Measurements from ENCODE around the gene SCFD1.

DNA sequence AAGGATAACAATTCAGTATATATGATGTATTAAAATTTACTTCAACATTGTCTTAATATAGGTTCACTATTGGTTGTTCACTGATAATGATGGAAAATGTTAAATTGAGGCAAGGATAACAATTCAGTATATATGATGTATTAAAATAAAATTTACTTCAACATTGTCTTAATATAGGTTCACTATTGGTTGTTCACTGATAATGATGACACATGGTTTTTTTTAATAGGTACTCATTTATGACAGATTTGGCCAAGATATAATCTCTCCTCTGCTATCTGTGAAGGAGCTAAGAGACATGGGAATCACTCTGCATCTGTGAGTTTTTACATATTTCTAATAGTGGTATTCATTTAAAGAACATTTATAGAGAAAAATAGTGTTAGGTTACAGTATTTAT lies 8.1 kb downstream of the SCFD1 start:
- TF ChIP-seq, protein P1, sequence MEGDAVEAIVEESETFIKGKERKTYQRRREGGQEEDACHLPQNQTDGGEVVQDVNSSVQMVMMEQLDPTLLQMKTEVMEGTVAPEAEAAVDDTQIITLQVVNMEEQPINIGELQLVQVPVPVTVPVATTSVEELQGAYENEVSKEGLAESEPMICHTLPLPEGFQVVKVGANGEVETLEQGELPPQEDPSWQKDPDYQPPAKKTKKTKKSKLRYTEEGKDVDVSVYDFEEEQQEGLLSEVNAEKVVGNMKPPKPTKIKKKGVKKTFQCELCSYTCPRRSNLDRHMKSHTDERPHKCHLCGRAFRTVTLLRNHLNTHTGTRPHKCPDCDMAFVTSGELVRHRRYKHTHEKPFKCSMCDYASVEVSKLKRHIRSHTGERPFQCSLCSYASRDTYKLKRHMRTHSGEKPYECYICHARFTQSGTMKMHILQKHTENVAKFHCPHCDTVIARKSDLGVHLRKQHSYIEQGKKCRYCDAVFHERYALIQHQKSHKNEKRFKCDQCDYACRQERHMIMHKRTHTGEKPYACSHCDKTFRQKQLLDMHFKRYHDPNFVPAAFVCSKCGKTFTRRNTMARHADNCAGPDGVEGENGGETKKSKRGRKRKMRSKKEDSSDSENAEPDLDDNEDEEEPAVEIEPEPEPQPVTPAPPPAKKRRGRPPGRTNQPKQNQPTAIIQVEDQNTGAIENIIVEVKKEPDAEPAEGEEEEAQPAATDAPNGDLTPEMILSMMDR (IDR thresholded peaks at IDR 0.05) = no peak
- TF ChIP-seq POLR2A (IDR thresholded peaks at IDR 0.05) = no peak
- no peak for TF ChIP-seq EP300 (IDR thresholded peaks at IDR 0.05)

Measured in upper lobe of left lung (tissue), 4 donors.